Measurements from ENCODE around the gene MSX1.

GRCh38 chr4:4824232-4824631 lies 35.2 kb upstream of the MSX1 start:
- TF ChIP-seq, protein P1, sequence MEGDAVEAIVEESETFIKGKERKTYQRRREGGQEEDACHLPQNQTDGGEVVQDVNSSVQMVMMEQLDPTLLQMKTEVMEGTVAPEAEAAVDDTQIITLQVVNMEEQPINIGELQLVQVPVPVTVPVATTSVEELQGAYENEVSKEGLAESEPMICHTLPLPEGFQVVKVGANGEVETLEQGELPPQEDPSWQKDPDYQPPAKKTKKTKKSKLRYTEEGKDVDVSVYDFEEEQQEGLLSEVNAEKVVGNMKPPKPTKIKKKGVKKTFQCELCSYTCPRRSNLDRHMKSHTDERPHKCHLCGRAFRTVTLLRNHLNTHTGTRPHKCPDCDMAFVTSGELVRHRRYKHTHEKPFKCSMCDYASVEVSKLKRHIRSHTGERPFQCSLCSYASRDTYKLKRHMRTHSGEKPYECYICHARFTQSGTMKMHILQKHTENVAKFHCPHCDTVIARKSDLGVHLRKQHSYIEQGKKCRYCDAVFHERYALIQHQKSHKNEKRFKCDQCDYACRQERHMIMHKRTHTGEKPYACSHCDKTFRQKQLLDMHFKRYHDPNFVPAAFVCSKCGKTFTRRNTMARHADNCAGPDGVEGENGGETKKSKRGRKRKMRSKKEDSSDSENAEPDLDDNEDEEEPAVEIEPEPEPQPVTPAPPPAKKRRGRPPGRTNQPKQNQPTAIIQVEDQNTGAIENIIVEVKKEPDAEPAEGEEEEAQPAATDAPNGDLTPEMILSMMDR (IDR thresholded peaks at IDR 0.05): no peak
- TF ChIP-seq EZH2 (IDR thresholded peaks at IDR 0.05) (no peak), EZH2phosphoT487 (IDR thresholded peaks at IDR 0.05) (no peak)

Measured in neural progenitor cell (in vitro differentiated cells).